ENCODE data around the gene AP1G1. TPM values are rescaled to one million over a fixed set of nuclear protein-coding genes. Genes with fewer than 3 reads are reported as not detected.

The AP1G1 gene
- total RNA-seq, 1 experiment from 2014 or later: 63.8 TPM

DNA sequence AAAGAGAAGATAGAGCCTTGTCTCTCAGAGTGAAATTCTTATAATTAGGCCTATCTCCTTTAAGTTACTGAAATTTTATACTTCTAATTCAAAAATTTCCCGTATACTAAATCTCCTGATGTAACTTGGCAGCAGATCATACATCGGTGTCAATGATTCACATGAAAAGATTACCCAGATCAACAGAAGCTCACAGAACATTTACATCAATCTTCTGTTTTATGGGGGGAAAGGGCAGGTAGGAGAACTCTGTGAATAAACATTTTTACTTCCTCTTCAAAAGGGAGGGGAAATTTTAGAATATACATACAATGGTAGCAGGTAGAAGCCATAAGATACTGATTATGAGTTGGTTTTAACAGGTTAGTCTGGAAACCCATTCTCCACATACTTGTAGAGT, 127.3 kb downstream of the AP1G1 start:
- ATAC-seq (no peak), DNase-seq (ENCODE audit: low read depth, low spot score) (no peak)
- no peaks in the 10 kb centered on the region for H3K4me1 ChIP-seq (ENCODE audit: control insufficient read depth, insufficient read depth, low read length)
- no peak for TF ChIP-seq TCF7L2 (IDR thresholded peaks at IDR 0.05; ENCODE audit: low read depth, low read length)
- no peak for TF ChIP-seq SIN3A (IDR thresholded peaks at IDR 0.05; ENCODE audit: borderline replicate concordance, insufficient read depth, low read depth, low read length)
- no peak for TF ChIP-seq POLR2AphosphoS5 (IDR thresholded peaks at IDR 0.05; ENCODE audit: low read depth, low read length)
- TF ChIP-seq, protein P1, sequence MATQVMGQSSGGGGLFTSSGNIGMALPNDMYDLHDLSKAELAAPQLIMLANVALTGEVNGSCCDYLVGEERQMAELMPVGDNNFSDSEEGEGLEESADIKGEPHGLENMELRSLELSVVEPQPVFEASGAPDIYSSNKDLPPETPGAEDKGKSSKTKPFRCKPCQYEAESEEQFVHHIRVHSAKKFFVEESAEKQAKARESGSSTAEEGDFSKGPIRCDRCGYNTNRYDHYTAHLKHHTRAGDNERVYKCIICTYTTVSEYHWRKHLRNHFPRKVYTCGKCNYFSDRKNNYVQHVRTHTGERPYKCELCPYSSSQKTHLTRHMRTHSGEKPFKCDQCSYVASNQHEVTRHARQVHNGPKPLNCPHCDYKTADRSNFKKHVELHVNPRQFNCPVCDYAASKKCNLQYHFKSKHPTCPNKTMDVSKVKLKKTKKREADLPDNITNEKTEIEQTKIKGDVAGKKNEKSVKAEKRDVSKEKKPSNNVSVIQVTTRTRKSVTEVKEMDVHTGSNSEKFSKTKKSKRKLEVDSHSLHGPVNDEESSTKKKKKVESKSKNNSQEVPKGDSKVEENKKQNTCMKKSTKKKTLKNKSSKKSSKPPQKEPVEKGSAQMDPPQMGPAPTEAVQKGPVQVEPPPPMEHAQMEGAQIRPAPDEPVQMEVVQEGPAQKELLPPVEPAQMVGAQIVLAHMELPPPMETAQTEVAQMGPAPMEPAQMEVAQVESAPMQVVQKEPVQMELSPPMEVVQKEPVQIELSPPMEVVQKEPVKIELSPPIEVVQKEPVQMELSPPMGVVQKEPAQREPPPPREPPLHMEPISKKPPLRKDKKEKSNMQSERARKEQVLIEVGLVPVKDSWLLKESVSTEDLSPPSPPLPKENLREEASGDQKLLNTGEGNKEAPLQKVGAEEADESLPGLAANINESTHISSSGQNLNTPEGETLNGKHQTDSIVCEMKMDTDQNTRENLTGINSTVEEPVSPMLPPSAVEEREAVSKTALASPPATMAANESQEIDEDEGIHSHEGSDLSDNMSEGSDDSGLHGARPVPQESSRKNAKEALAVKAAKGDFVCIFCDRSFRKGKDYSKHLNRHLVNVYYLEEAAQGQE (IDR thresholded peaks at IDR 0.05; ENCODE audit: insufficient read depth in 1 of 2, low read depth in 2 of 2, low read length in 1 of 2): no peak
- TF ChIP-seq, protein P2, sequence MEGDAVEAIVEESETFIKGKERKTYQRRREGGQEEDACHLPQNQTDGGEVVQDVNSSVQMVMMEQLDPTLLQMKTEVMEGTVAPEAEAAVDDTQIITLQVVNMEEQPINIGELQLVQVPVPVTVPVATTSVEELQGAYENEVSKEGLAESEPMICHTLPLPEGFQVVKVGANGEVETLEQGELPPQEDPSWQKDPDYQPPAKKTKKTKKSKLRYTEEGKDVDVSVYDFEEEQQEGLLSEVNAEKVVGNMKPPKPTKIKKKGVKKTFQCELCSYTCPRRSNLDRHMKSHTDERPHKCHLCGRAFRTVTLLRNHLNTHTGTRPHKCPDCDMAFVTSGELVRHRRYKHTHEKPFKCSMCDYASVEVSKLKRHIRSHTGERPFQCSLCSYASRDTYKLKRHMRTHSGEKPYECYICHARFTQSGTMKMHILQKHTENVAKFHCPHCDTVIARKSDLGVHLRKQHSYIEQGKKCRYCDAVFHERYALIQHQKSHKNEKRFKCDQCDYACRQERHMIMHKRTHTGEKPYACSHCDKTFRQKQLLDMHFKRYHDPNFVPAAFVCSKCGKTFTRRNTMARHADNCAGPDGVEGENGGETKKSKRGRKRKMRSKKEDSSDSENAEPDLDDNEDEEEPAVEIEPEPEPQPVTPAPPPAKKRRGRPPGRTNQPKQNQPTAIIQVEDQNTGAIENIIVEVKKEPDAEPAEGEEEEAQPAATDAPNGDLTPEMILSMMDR (IDR thresholded peaks at IDR 0.05): no peak
- no peaks in the 10 kb centered on the region for H3K27me3 ChIP-seq (ENCODE audit: control insufficient read depth, insufficient read depth, low read length)
- H3K27ac ChIP-seq (ENCODE audit: low read length): no peak overlapping the region
- intact Hi-C loops (cut with micrococcal nuclease; ENCODE audit: unreplicated experiment): no loop called here
- peaks cover 6% of the 10 kb centered on the region; the same call in 1 of the 2 replicates for H3K36me3 ChIP-seq (ENCODE audit: control insufficient read depth, insufficient read depth, low read length)
- no peak overlapping the region for H3K4me3 ChIP-seq (ENCODE audit: low read depth in 2 of 2, low read length in 2 of 2)
- H3K9me3 ChIP-seq (ENCODE audit: control insufficient read depth, insufficient read depth, low read depth, low read length): no peaks in the 10 kb centered on the region
- no TSS peak for BruUV-seq (replicated peaks)
- POLR2A ChIA-PET: no interaction called here
- in situ Hi-C loops (cut with HindIII; ENCODE audit: low pct_unique_long_range_greater_than_20kb, low sequenced_read_pairs): no loop called here
- CTCF ChIA-PET: no interaction called here

Other genes starting within 250 kb of the AP1G1 start
- 0.49 TPM for gene TAT, start 231.7 kb downstream of the AP1G1 start, total RNA-seq (2021; ENCODE audit: unreplicated experiment)
- gene MARVELD3, start 182.7 kb downstream of the AP1G1 start, total RNA-seq (2021; ENCODE audit: unreplicated experiment): 0.08 TPM
- gene PHLPP2, start 84.1 kb downstream of the AP1G1 start, total RNA-seq (2021; ENCODE audit: unreplicated experiment): 13.1 TPM
- 17.3 TPM for gene ATXN1L, start 37.1 kb upstream of the AP1G1 start, total RNA-seq (2021; ENCODE audit: unreplicated experiment)
- 6.4 TPM for gene ZNF821, start 75.3 kb upstream of the AP1G1 start, total RNA-seq (2021; ENCODE audit: unreplicated experiment)
- 173 TPM for gene IST1, start 86.7 kb upstream of the AP1G1 start, total RNA-seq (2021; ENCODE audit: unreplicated experiment)
- gene PKD1L3, start 191.6 kb upstream of the AP1G1 start, total RNA-seq (2021; ENCODE audit: unreplicated experiment): not detected
- 8.9 TPM for gene DHODH, start 199.9 kb upstream of the AP1G1 start, total RNA-seq (2021; ENCODE audit: unreplicated experiment)
- 7.0 TPM for gene HP, start 245.7 kb upstream of the AP1G1 start, total RNA-seq (2021; ENCODE audit: unreplicated experiment)